Measurements from ENCODE around the gene ARNT2.

ARNT2 gene

GRCh38 chr15:80595396-80595795 is 191.2 kb downstream of the ARNT2 start:
- no peak for DNase-seq (ENCODE audit: low spot score)

GRCh38 chr15:80596521-80596976 is 192.4 kb downstream of the ARNT2 start:
- DNase-seq (ENCODE audit: low spot score): no peak

GRCh38 chr15:80597076-80597475 is 192.9 kb downstream of the ARNT2 start:
- DNase-seq (ENCODE audit: low spot score): no peak

GRCh38 chr15:80599359-80599758 is 195.2 kb downstream of the ARNT2 start:
- DNase-seq (ENCODE audit: low spot score): no peak

GRCh38 chr15:80600626-80601025 is 196.4 kb downstream of the ARNT2 start:
- no peak for DNase-seq (ENCODE audit: low spot score)

- DNase-seq (ENCODE audit: low spot score): no peak
These were observed 197.1 kb downstream of the ARNT2 start for GRCh38 chr15:80601256-80601655.

GRCh38 chr15:80604583-80605575 is 200.7 kb downstream of the ARNT2 start:
- no peak for DNase-seq (ENCODE audit: low spot score)

GRCh38 chr15:80605591-80606150 is 201.5 kb downstream of the ARNT2 start:
- DNase-seq (ENCODE audit: low spot score): no peak

GRCh38 chr15:80606511-80607071 is 202.4 kb downstream of the ARNT2 start:
- DNase-seq (ENCODE audit: low spot score): no peak

GRCh38 chr15:80607287-80607980 is 203.3 kb downstream of the ARNT2 start:
- DNase-seq (ENCODE audit: low spot score): no peak

- DNase-seq (ENCODE audit: low spot score): no peak
These were observed 204.5 kb downstream of the ARNT2 start for GRCh38 chr15:80608688-80609087.

GRCh38 chr15:80609091-80609490 is 204.9 kb downstream of the ARNT2 start:
- no peak for DNase-seq (ENCODE audit: low spot score)

- DNase-seq (ENCODE audit: low spot score): no peak
These were observed 205.3 kb downstream of the ARNT2 start for GRCh38 chr15:80609512-80609946.

- no peak for DNase-seq (ENCODE audit: low spot score)
These were observed 207.4 kb downstream of the ARNT2 start for GRCh38 chr15:80611543-80612080.

GRCh38 chr15:80612118-80612823 is 208.1 kb downstream of the ARNT2 start:
- no peak for DNase-seq (ENCODE audit: low spot score)

GRCh38 chr15:80613762-80614365 is 209.7 kb downstream of the ARNT2 start:
- DNase-seq (ENCODE audit: low spot score): no peak

GRCh38 chr15:80614711-80615360 is 210.7 kb downstream of the ARNT2 start:
- DNase-seq (ENCODE audit: low spot score): no peak

GRCh38 chr15:80615361-80615736 is 211.2 kb downstream of the ARNT2 start:
- DNase-seq (ENCODE audit: low spot score): no peak

- DNase-seq (ENCODE audit: low spot score): no peak
These were observed 211.7 kb downstream of the ARNT2 start for GRCh38 chr15:80615783-80616391.

All from hepatic stellate cell (primary cell).